ENCODE results near the gene SYT14. TPM values are rescaled to one million over a fixed set of nuclear protein-coding genes. Genes with fewer than 3 reads are reported as not detected.

The SYT14 gene
- polyA plus RNA-seq, 3 donors, result 0.28 to 0.49 (median 0.34) TPM

- DNase-seq, result no peak
Observed at GRCh38 chr1:210201681-210202080, 263.7 kb downstream of the SYT14 start.

- DNase-seq, result no peak
Observed at GRCh38 chr1:210207597-210208450, 269.8 kb downstream of the SYT14 start.

GRCh38 chr1:210213335-210213734, 275.3 kb downstream of the SYT14 start:
- DNase-seq, result no peak

GRCh38 chr1:210214573-210215409, 276.8 kb downstream of the SYT14 start:
- DNase-seq, result no peak

- DNase-seq, result no peak
Observed at GRCh38 chr1:210217482-210217881, 279.5 kb downstream of the SYT14 start.

GRCh38 chr1:210218047-210218446, 280.0 kb downstream of the SYT14 start:
- no peak for DNase-seq

Other genes starting within 250 kb of the SYT14 start
- gene HSD11B1, start 233.4 kb upstream of the SYT14 start, polyA plus RNA-seq (ENCODE audit: insufficient read length in 3 of 3), result under 1 TPM in 2 of 3 donors, not detected in 1; 0.14 to 0.16 TPM
- 1 to 10 TPM; 1.6 to 2.0 (median 1.7) TPM for gene TRAF3IP3, start 182.2 kb upstream of the SYT14 start, polyA plus RNA-seq (ENCODE audit: insufficient read length in 3 of 3)
- 1 to 10 TPM; 3.4 to 4.2 (median 3.9) TPM for gene C1orf74, start 153.7 kb upstream of the SYT14 start, polyA plus RNA-seq (ENCODE audit: insufficient read length in 3 of 3)
- 10 to 100 TPM; 16.4 to 20.6 (median 17.6) TPM for gene IRF6, start 132.1 kb upstream of the SYT14 start, polyA plus RNA-seq (ENCODE audit: insufficient read length in 3 of 3)
- 10 to 100 TPM in 2 of 3 donors, 1 to 10 TPM in 1; 9.1 to 12.1 (median 11.3) TPM for gene UTP25, start 110.2 kb upstream of the SYT14 start, polyA plus RNA-seq (ENCODE audit: insufficient read length in 3 of 3)

All from renal pelvis (tissue), 4 donors.